Measurements from ENCODE around the gene NECAP2.

DNA sequence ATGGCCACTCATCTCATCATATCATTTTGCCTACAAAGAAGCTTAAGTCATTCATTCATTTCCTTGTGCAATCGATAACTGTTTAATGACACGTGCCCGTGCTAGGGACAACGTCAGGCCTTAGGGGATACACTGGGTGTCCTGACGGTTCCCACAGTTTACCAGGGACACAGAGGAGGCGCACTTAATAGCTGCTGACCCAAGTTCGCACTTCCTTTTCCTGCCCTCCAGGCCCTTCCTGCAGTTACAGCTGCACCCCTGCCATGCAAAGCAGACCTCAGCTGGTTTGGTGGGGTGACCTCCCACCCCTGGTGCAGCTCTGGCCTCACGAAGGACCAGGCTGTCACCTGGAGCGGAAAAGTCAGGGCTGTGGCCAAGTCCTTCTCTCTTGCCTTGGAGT, 7.5 kb upstream of the NECAP2 start:
- TF ChIP-seq, protein P1, sequence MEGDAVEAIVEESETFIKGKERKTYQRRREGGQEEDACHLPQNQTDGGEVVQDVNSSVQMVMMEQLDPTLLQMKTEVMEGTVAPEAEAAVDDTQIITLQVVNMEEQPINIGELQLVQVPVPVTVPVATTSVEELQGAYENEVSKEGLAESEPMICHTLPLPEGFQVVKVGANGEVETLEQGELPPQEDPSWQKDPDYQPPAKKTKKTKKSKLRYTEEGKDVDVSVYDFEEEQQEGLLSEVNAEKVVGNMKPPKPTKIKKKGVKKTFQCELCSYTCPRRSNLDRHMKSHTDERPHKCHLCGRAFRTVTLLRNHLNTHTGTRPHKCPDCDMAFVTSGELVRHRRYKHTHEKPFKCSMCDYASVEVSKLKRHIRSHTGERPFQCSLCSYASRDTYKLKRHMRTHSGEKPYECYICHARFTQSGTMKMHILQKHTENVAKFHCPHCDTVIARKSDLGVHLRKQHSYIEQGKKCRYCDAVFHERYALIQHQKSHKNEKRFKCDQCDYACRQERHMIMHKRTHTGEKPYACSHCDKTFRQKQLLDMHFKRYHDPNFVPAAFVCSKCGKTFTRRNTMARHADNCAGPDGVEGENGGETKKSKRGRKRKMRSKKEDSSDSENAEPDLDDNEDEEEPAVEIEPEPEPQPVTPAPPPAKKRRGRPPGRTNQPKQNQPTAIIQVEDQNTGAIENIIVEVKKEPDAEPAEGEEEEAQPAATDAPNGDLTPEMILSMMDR (IDR thresholded peaks at IDR 0.05): no peak
- TF ChIP-seq POLR2AphosphoS5 (IDR thresholded peaks at IDR 0.05) (no peak), POLR2A (IDR thresholded peaks at IDR 0.05) (no peak)

Measured in stomach (tissue), 4 donors.